GM12872 (cell line): ENCODE results near the gene VSNL1.
A peak's percentile ranks its signal among the peaks of the same experiment; 100 is the strongest.

Experiments used
- CTCF ChIP-seq: IDR thresholded peaks from 3 replicates; pipeline ENCODE4 v1.5.1; 2011; ENCODE audit warnings: low read depth, mild to moderate bottlenecking, low read length, moderate library complexity; ENCODE audit not compliant: insufficient read depth

The VSNL1 gene

GRCh38 chr2:17555150-17555549 is 14.7 kb downstream of the VSNL1 start:
- TF ChIP-seq CTCF: no peak

DNA sequence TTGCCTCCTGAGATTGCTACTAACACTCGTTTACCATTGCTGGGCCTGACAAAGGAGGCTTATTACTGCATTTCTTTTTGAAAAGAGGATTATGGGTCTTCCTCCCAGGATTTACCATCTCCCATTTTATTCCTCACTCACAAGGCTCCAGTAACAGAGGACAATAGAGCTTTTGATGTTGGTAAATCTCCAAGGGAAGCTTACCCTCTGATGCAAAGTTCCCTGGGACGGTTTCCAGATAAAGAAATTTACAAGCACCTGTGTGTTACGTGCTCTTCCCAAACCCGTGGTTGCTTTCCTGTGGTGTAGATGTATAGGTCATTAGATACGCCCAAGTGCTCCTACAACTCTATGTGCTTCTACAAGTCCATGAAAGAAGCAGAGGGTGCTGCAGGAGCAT is 17.1 kb downstream of the VSNL1 start:
- no peak for TF ChIP-seq CTCF

DNA sequence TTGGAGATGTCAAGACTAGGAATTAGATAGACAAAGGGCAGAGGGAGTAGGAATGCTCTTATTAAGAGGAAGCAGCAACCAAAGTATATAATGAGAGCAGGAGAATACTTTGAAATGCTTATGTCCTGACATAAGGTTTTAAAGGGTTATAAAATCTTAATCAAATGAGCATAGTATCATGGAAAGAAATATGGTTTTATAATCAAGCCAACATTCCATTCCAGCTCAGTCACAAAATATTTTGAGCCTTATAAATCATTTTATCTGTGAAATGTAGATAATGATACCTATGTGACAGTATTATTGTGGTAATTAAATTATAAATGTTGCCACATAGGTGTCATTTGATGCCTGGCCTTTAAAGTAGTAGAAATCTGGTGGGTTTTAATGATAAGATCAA is 17.6 kb downstream of the VSNL1 start:
- TF ChIP-seq CTCF: no peak

- TF ChIP-seq CTCF: no peak
Observed at GRCh38 chr2:17558878-17559277, 18.4 kb downstream of the VSNL1 start.

DNA sequence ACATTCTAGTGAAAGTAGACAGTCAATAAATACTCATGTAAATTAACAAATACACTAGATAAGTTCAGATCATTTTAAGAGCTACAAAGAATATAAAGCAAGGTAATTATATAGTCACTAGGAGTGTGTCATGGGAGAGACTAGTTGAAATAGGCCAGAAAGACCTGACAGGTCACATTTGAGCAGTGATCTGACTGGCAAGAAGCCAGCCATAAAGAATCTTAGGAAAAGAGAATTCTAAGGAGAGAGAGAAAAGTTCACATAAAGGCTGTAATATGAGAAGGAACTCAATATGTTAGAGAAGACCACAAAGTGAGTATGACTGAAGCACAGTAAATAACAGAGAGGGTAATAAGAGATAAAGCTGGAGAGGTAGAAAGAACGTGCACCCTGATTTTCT is 31.2 kb downstream of the VSNL1 start:
- no peak for TF ChIP-seq CTCF

- TF ChIP-seq CTCF: 0 out of 3 replicates have a peak, but pooled peaks have one; percentile 10
Observed at GRCh38 chr2:17573085-17573803, 32.7 kb downstream of the VSNL1 start.

- no peak for TF ChIP-seq CTCF
Observed at GRCh38 chr2:17573804-17574175, 33.3 kb downstream of the VSNL1 start.
